K562 (cell line): ENCODE measurements around the gene KIF7. TPM values are rescaled to one million over a fixed set of nuclear protein-coding genes. Genes with fewer than 3 reads are reported as not detected.

Experiments used
- ATAC-seq: fragments of 200-7000 bp; cut with Tn5 transposase; 3 replicates; pipeline ENCODE4 v1.9.1; 2020; ENCODE audit warnings: moderate library complexity
- BruUV-seq: library from RNA; stranded (reverse); fragments of 400-500 nt; replicated peaks from 2 replicates; lab custom pipeline; 2021; lab: Mats Ljungman, UMichigan
- CTCF ChIA-PET: fragments of 300-600 bp; formaldehyde crosslinking; extraction: SDS; loops from one replicate; lab custom pipeline; 2021; ENCODE audit warnings: low intra/inter-chr PET ratio; lab: Yijun Ruan, JAX
- POLR2A ChIA-PET: fragments of 300-600, 350-650 bp; sonication (Branson Sonifier 250); formaldehyde crosslinking; extraction: SDS; loops from one replicate; lab custom pipeline; 2021; ENCODE audit warnings: antibody characterized with exemption, inconsistent platforms; lab: Yijun Ruan, JAX
- DNase-seq, 4 experiments: peaks; one replicate each; pipeline versions ENCODE4 v3.0.0 to v3.0.0-alpha.2; 2011 to 2018; ENCODE audit warnings: low spot score in 3 of 4, mixed read lengths in 3 of 4; ENCODE audit errors: extremely low read depth in 1 of 4
- FAIRE-seq: peaks from 2 replicates; lab custom pipeline; 2011; peaks lifted over from hg19 to GRCh38; lab: Jason Lieb, UNC
- H2AFZ ChIP-seq: 2 replicates; pipeline ENCODE4 v1.6.0; 2011; ENCODE audit warnings: low read depth, low read length, control low read depth, inconsistent platforms
- H3K27ac ChIP-seq: fragments of 200-600 bp; 3 replicates; pipeline ENCODE4 v1.8.0; 2011; ENCODE audit warnings: low read depth, mild to moderate bottlenecking, control low read depth, inconsistent platforms, low read length, moderate library complexity, mixed read lengths; ENCODE audit errors: extremely low read depth
- H3K27me3 ChIP-seq, 2 experiments: fragments of 300-600 bp in 1 of 2; 2 replicates in 1 of 2; 3 replicates in 1 of 2; pipeline versions ENCODE4 v1.6.0 to v1.8.0; 2011; ENCODE audit warnings: inconsistent platforms in 2 of 2, low read length in 2 of 2, mild to moderate bottlenecking in 1 of 2, mixed read lengths in 1 of 2, moderate library complexity in 1 of 2; ENCODE audit not compliant: control insufficient read depth in 2 of 2, insufficient read depth in 2 of 2
- H3K36me3 ChIP-seq: fragments of 300-600 bp; 3 replicates; pipeline ENCODE4 v1.8.0; 2011; ENCODE audit warnings: mild to moderate bottlenecking, low read length, inconsistent platforms; ENCODE audit not compliant: control insufficient read depth, insufficient read depth
- H3K4me1 ChIP-seq, 2 experiments: fragments of 200-600 bp in 1 of 2; replicated peaks in 1 of 2; 2 replicates in 1 of 2; 3 replicates in 1 of 2; pipeline versions ENCODE4 v1.5.1 to v1.8.0; 2011; ENCODE audit warnings: inconsistent platforms in 2 of 2, low read length in 2 of 2, mild to moderate bottlenecking in 1 of 2, mixed read lengths in 1 of 2, moderate library complexity in 1 of 2; ENCODE audit not compliant: control insufficient read depth in 2 of 2, insufficient read depth in 2 of 2
- H3K4me2 ChIP-seq: 2 replicates; pipeline ENCODE4 v1.6.1; 2011; ENCODE audit warnings: low read length, control low read depth, inconsistent platforms, mixed read lengths; ENCODE audit not compliant: insufficient read depth
- H3K4me3 ChIP-seq: fragments of 200-600 bp; sonication (generic), shearing (Covaris generic); 2 replicates; pipeline ENCODE4 v1.5.1; 2016; ENCODE audit warnings: control low read depth, inconsistent platforms
- H3K79me2 ChIP-seq: fragments of 200-600 bp; 3 replicates; pipeline ENCODE4 v1.8.0; 2011; ENCODE audit warnings: low read length, inconsistent platforms; ENCODE audit not compliant: control insufficient read depth, insufficient read depth
- H3K9ac ChIP-seq, 2 experiments: 2 replicates each; pipeline versions ENCODE4 v1.6.0 to v1.6.1; 2011; ENCODE audit warnings: low read depth in 2 of 2, low read length in 2 of 2, control low read depth in 1 of 2, inconsistent platforms in 1 of 2, mild to moderate bottlenecking in 1 of 2, mixed read lengths in 1 of 2; ENCODE audit not compliant: insufficient read depth in 1 of 2
- H3K9me1 ChIP-seq: one replicate; pipeline ENCODE4 v1.6.0; 2011; ENCODE audit warnings: inconsistent platforms, mild to moderate bottlenecking, low read length, moderate library complexity; ENCODE audit not compliant: control insufficient read depth, insufficient read depth
- H3K9me3 ChIP-seq: replicated peaks from 2 replicates; pipeline ENCODE4 v1.5.1; 2011; ENCODE audit warnings: low read depth, low read length, inconsistent platforms; ENCODE audit not compliant: control insufficient read depth, insufficient read depth
- H4K20me1 ChIP-seq: replicated peaks from 2 replicates; pipeline ENCODE4 v1.6.1; 2011; ENCODE audit warnings: low read length, inconsistent platforms, mixed read lengths; ENCODE audit not compliant: control insufficient read depth, insufficient read depth
- ADNP ChIP-seq: fragments of 200-800 bp; sonication (Bioruptor generic); IDR thresholded peaks from 2 replicates; pipeline ENCODE4 v1.6.1; 2016; ENCODE audit warnings: missing genetic modification characterization, missing compliant biosample characterization
- BCLAF1 ChIP-seq, 2 experiments: fragments of 450-650 bp in 1 of 2; IDR thresholded peaks; 2 replicates each; pipeline ENCODE4 v1.6.1; 2011 to 2017; ENCODE audit warnings: low read depth in 2 of 2, antibody characterized with exemption in 1 of 2, borderline replicate concordance in 1 of 2, low read length in 1 of 2, mild to moderate bottlenecking in 1 of 2, mixed read lengths in 1 of 2; ENCODE audit not compliant: control insufficient read depth in 1 of 2
- FOXA1 ChIP-seq: fragments of 450-650 bp; IDR thresholded peaks from 2 replicates; pipeline ENCODE4 v1.6.1; 2016; ENCODE audit warnings: mild to moderate bottlenecking, borderline replicate concordance
- FOXP1 ChIP-seq: sonication (generic); formaldehyde crosslinking; IDR thresholded peaks from 2 replicates; pipeline ENCODE4 v1.8.0; 2022; ENCODE audit warnings: mild to moderate bottlenecking, missing genetic modification reagents
- MECOM ChIP-seq: fragments of 250-450 bp; sonication (Bioruptor Pico); IDR thresholded peaks from 2 replicates; pipeline ENCODE4 v1.8.0; 2022; ENCODE audit warnings: inconsistent platforms
- RBM34 ChIP-seq: fragments of 200-400 bp; formaldehyde crosslinking; IDR thresholded peaks from 2 replicates; pipeline ENCODE4 v1.6.1; 2018; ENCODE audit warnings: low read length, borderline replicate concordance; ENCODE audit not compliant: insufficient read depth
- TAF1 ChIP-seq: IDR thresholded peaks from 2 replicates; pipeline ENCODE4 v1.6.1; 2011; ENCODE audit warnings: mild to moderate bottlenecking, low read length, moderate library complexity; ENCODE audit not compliant: insufficient read depth, control insufficient read depth, severe bottlenecking; ENCODE audit errors: extremely low read depth
- TCF15 ChIP-seq: fragments of 250-450 bp; sonication (Bioruptor Pico); IDR thresholded peaks from 2 replicates; pipeline ENCODE4 v1.8.0; 2022; ENCODE audit warnings: moderate library complexity, mild to moderate bottlenecking, inconsistent platforms
- XRCC3 ChIP-seq: fragments of 450-650 bp; IDR thresholded peaks from 2 replicates; pipeline ENCODE4 v1.6.1; 2017; ENCODE audit warnings: mild to moderate bottlenecking, moderate library complexity
- ZBTB33 ChIP-seq: sonication (generic); formaldehyde crosslinking; IDR thresholded peaks from 2 replicates; pipeline ENCODE4 v1.8.1; 2023; ENCODE audit warnings: mild to moderate bottlenecking, missing genetic modification reagents
- ZNF184 ChIP-seq: sonication (generic); formaldehyde crosslinking; IDR thresholded peaks from 2 replicates; pipeline ENCODE4 v1.5.0; 2020; ENCODE audit warnings: missing genetic modification reagents
- ZNF584 ChIP-seq: fragments of 200-800 bp; sonication (Bioruptor generic); IDR thresholded peaks from 2 replicates; pipeline ENCODE4 v1.6.1; 2016; ENCODE audit warnings: low read depth, mild to moderate bottlenecking, missing genetic modification characterization, missing compliant biosample characterization
- WGBS: fragments of 100-300 bp; shearing (Covaris generic); methylation state at CpG from one replicate; pipeline ENCODE4 v1.1.6; 2016; ENCODE audit warnings: low coverage, mixed read lengths; ENCODE audit not compliant: insufficient coverage; ENCODE audit errors: missing lambda C conversion rate; 5-methylcytosine and 5-hydroxymethylcytosine counted together
- in situ Hi-C: fragments of 300-500 bp; cut with MboI; formaldehyde crosslinking; loops from 4 replicates; pipeline ENCODE4 v1.15.0; 2018; ENCODE audit warnings: inconsistent platforms, mixed read lengths
- intact Hi-C: fragments of 100-400 bp; cut with micrococcal nuclease; formaldehyde crosslinking; loops from 2 replicates; pipeline ENCODE4 v1.14.2; 2022
- polyA plus RNA-seq, 8 experiments: library from polyadenylated mRNA; depleted of rRNA in 4 of 8; stranded (reverse) in 5 of 8; unstranded in 3 of 8; fragments of >200 nt; fragmentation: Nextera tagmentation in 2 of 8; fragmentation: Illumina TruSeq in 1 of 8; extraction: Ambion mirVana in 2 of 8; extraction: Trizol in 1 of 8; gene quantifications; 2 replicates each; pipeline versions ENCODE4 v1.2.1 to v1.2.3, GENCODE V29; 2011 to 2014; ENCODE audit warnings: inconsistent platforms in 1 of 8, missing spikeins in 1 of 8
- total RNA-seq, 7 experiments: library from RNA; depleted of rRNA in 6 of 7; stranded (reverse); fragments of >200 nt in 6 of 7; fragmentation: Illumina TruSeq in 2 of 7; extraction: Trizol in 2 of 7; gene quantifications; 2 replicates each; pipeline versions ENCODE4 v1.2.1 to v1.2.3, GENCODE V29; 2011 to 2021; ENCODE audit warnings: low replicate concordance in 1 of 7

Gene KIF7
- total and polyA plus RNA-seq, 9 of the 15 experiments (the other 6 are each of a cell fraction or from before 2014, with no cell fraction given) = 0.04 to 2.0 (median 0.58) TPM

GRCh38 chr15:89670971-89671560, 15.8 kb upstream of the KIF7 start:
- TF ChIP-seq ADNP (tag) (no peak), FOXA1 (no peak), FOXP1 (CRISPR knock-in tag) (no peak), RBM34 (no peak), BCLAF1 (IDR thresholded peaks at IDR 0.05; ENCODE audit: borderline replicate concordance in 1 of 2, control insufficient read depth in 1 of 2, low read depth in 2 of 2, low read length in 1 of 2) (no peak), MECOM (CRISPR knock-in tag) (no peak), TAF1 (no peak), ZNF184 (CRISPR knock-in tag) (no peak), XRCC3 (no peak), ZNF584 (CRISPR knock-in tag) (no peak), ZBTB33 (CRISPR knock-in tag) (no peak), TCF15 (CRISPR knock-in tag) (no peak)
- no peaks in the 10 kb centered on the region for H3K9me3 ChIP-seq
- H3K9ac ChIP-seq = peak overlapping the region in 1 of 2 experiments; percentile 55; a peak in 1 of 4 replicates
- no peaks in the 10 kb centered on the region for H3K36me3 ChIP-seq
- H3K4me2 ChIP-seq = no peak overlapping the region
- H3K79me2 ChIP-seq = no peaks in the 10 kb centered on the region
- BruUV-seq = no TSS peak
- no peak overlapping the region for H3K27ac ChIP-seq
- intact Hi-C loops (no loop called here), in situ Hi-C loops (no loop called here)
- H3K27me3 ChIP-seq = peaks cover 14 to 69% of the 10 kb centered on the region in 2 experiments
- ChIA-PET CTCF (interaction anchor here (0.6 kb wide), 1 partner anchor 213 kb away, joined by 4 read pairs; no protein-coding TSS in a partner anchor), POLR2A (interaction anchor here (0.6 kb wide), 1 partner anchor 70 kb away, joined by 3 read pairs; no protein-coding TSS in a partner anchor)
- no peak for FAIRE-seq
- H2AFZ ChIP-seq = no peak overlapping the region
- H3K4me1 ChIP-seq = peaks cover 0 to 18% of the 10 kb centered on the region in 2 experiments; a peak in 3 of 5 replicates
- no peak overlapping the region for H3K4me3 ChIP-seq
- H3K9me1 ChIP-seq = no peaks in the 10 kb centered on the region
- peaks cover 2% of the 10 kb centered on the region; the same call in 1 of the 2 replicates for H4K20me1 ChIP-seq
- WGBS = 4% methylated on average over 5 of the region's 12 CpGs
- DNase-seq = no peak
- ATAC-seq = no peak
